SH-SY5Y (cell line): ENCODE results near the gene CCDC92B.

Experiments
- GATA2 ChIP-seq: IDR thresholded peaks from 2 replicates; pipeline ENCODE4 v1.6.1; 2011; ENCODE audit warnings: mild to moderate bottlenecking, low read depth, low read length
- GATA3 ChIP-seq: IDR thresholded peaks from 2 replicates; pipeline ENCODE4 v1.6.1; 2011; ENCODE audit warnings: low read depth, mild to moderate bottlenecking, low read length, moderate library complexity

CCDC92B gene

GRCh38 chr17:2713881-2714280 is 35.6 kb downstream of the CCDC92B start:
- TF ChIP-seq GATA3 (no peak), GATA2 (no peak)

- no peak for TF ChIP-seq GATA3
- no peak for TF ChIP-seq GATA2
Measured at GRCh38 chr17:2712300-2713043, 37.0 kb downstream of the CCDC92B start.

GRCh38 chr17:2711608-2712299 is 37.7 kb downstream of the CCDC92B start, which contains the start of gene CLUH:
TSS of gene CLUH (minus strand) at chr17:2711764. CDS start at chr17:2711661, 103 bp downstream.
- TF ChIP-seq GATA3, result no peak
- no peak for TF ChIP-seq GATA2

GRCh38 chr17:2710803-2711607 is 38.4 kb downstream of the CCDC92B start:
- TF ChIP-seq GATA2, result no peak
- no peak for TF ChIP-seq GATA3

- TF ChIP-seq GATA3, result no peak
- TF ChIP-seq GATA2, result no peak
Measured at GRCh38 chr17:2710071-2710802, 39.2 kb downstream of the CCDC92B start.

GRCh38 chr17:2709183-2709661 is 40.2 kb downstream of the CCDC92B start:
- TF ChIP-seq GATA3, result no peak
- TF ChIP-seq GATA2, result no peak

GRCh38 chr17:2708585-2709182 is 40.8 kb downstream of the CCDC92B start:
- TF ChIP-seq GATA2 (no peak), GATA3 (no peak)

- TF ChIP-seq GATA3 (no peak), GATA2 (no peak)
Measured at GRCh38 chr17:2707721-2708584, 41.5 kb downstream of the CCDC92B start.

GRCh38 chr17:2706911-2707510 is 42.4 kb downstream of the CCDC92B start:
- TF ChIP-seq GATA2, result no peak
- TF ChIP-seq GATA3, result no peak

- TF ChIP-seq GATA3 (no peak), GATA2 (no peak)
Measured at GRCh38 chr17:2705888-2706795, 43.3 kb downstream of the CCDC92B start.

GRCh38 chr17:2705263-2705662 is 44.2 kb downstream of the CCDC92B start:
- no peak for TF ChIP-seq GATA2
